HG03103 (cell line): ENCODE results near the gene GNB1.
"Not testable (repeated sequence)": the region's sequence is repeated elsewhere in the genome, so short reads cannot be mapped to it uniquely, and the experiment has no call there.

Experiments
- ATAC-seq: cut with Tn5 transposase; IDR thresholded peaks from one replicate; pipeline ENCODE4 v1.9.1; 2021; ENCODE audit warnings: low read depth; ENCODE audit not compliant: unreplicated experiment

The GNB1 gene

GRCh38 chr1:1890506-1891348, at the start of gene GNB1:
Gene GNB1 (minus strand): TSS chr1:1891087. CDS start chr1:1825453, 65,634 bp downstream.
- peak; percentile 58 for ATAC-seq

- no peak for ATAC-seq
Observed at GRCh38 chr1:1940123-1940425, 49.2 kb upstream of the GNB1 start.

GRCh38 chr1:1939296-1940122, 48.6 kb upstream of the GNB1 start:
- ATAC-seq: no peak

GRCh38 chr1:1938613-1939295, 47.9 kb upstream of the GNB1 start:
- ATAC-seq: no peak

- ATAC-seq: no peak
Observed at GRCh38 chr1:1938276-1938573, 47.3 kb upstream of the GNB1 start.

GRCh38 chr1:1937549-1938275, 46.8 kb upstream of the GNB1 start:
- ATAC-seq: no peak

- no peak for ATAC-seq
Observed at GRCh38 chr1:1937061-1937460, 46.2 kb upstream of the GNB1 start.

GRCh38 chr1:1934848-1935247, 44.0 kb upstream of the GNB1 start:
- not testable (repeated sequence) for ATAC-seq

- ATAC-seq: no peak
Observed at GRCh38 chr1:1929639-1930545, 39.0 kb upstream of the GNB1 start.

- ATAC-seq: no peak
Observed at GRCh38 chr1:1929102-1929638, 38.3 kb upstream of the GNB1 start.

- no peak for ATAC-seq
Observed at GRCh38 chr1:1928231-1929101, 37.6 kb upstream of the GNB1 start.

GRCh38 chr1:1927751-1928150, 36.9 kb upstream of the GNB1 start:
- no peak for ATAC-seq

- no peak for ATAC-seq
Observed at GRCh38 chr1:1926886-1927660, 36.2 kb upstream of the GNB1 start.

GRCh38 chr1:1926346-1926811, 35.5 kb upstream of the GNB1 start:
- no peak for ATAC-seq

- no peak for ATAC-seq
Observed at GRCh38 chr1:1925437-1926345, 34.8 kb upstream of the GNB1 start.

GRCh38 chr1:1924849-1925248, 34.0 kb upstream of the GNB1 start:
- no peak for ATAC-seq

GRCh38 chr1:1924386-1924785, 33.5 kb upstream of the GNB1 start:
- ATAC-seq: no peak
